ENCODE data around the gene APIP.

Gene APIP

DNA sequence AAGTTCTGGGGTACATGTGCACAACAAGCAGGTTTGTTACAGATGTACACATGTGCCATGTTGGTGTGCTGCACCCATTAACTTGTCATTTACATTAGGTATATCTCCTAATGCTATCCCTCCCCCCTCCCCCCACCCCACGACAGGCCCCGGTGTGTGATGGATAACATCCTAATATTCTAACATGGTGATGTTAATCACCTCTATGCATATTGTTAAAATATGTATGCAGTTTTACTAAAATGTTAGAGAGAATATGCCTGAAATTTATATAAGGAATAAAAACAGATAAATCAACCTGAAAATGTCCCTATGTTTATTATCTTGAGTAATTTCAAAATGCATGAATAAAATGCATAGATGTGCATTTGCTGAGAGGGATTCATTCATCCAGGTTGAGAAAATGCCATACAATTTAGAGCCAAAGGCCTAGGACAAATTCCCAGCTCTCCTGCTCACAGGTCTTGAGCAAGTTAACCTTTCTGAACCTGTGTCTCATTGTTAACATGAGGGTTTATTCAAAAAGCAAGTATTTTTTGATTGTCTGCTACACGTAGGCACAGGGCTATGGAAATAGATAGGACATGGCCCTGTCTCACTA is 38.7 kb downstream of the APIP start:
- DNase-seq: no peak

GRCh38 chr11:34874202-34874601 is 42.0 kb downstream of the APIP start:
- DNase-seq: no peak

GRCh38 chr11:34870548-34871196 is 45.5 kb downstream of the APIP start:
- DNase-seq: no peak

DNA sequence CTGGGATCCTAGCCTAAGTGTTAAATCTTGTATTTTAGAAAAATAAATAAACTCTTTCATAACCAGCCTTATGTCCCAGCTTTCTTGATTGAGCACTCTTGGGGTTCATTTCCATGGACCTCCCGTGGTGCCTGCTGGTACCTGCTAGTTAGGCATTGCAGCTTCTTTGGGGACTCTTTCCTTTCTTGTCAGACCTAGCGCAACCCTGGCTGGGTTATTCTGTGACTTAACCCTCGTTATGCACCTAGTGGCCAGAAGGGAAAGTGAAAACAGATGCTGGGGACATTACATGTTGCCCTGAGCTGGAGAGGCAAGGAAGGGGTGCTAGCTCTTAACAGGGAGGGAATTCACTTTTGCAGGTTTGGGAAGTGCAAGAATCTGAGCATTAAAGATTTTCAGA is 46.8 kb downstream of the APIP start:
- no peak for DNase-seq

DNA sequence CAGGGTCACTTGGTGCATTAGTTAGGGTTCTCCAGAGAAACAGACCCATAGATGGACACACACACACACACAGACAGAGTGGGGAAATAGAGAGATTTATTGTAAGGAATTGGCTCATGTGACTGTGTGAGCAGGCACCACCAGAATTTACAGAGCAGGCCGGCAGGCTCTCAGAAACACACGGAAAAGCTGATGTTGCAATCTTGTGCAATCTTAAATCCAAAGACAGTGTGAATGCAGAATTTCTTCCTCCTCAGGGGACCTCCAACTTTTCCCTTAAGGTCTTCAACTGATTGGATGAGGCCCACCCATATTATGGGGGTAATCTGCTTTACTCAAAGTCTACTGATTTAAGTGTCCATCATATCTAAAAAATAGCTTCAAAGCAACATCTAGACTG is 49.8 kb downstream of the APIP start:
- no peak for DNase-seq

GRCh38 chr11:34865261-34865660 is 50.9 kb downstream of the APIP start:
- DNase-seq: no peak

DNA sequence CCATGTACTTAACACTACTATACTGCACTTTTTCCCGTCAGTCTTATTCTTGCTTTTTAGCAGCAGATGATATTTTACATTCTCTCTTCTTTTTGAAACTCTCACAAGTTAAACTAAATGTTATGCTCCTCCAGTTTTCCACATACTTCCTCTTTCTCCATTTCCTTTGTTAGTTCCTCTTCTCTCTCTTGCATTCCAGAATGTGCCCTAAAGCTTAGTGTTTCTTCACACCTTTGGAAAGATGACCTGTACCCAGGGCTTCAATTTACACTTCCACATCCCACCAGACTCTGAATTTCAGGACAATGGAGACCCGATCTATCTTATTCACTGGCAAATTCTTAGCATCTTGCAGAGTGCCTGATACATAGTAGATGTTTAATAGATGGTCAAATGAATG is 51.8 kb downstream of the APIP start:
- DNase-seq: no peak

- no peak for DNase-seq
These were observed 53.1 kb downstream of the APIP start for GRCh38 chr11:34863048-34863447.

DNA sequence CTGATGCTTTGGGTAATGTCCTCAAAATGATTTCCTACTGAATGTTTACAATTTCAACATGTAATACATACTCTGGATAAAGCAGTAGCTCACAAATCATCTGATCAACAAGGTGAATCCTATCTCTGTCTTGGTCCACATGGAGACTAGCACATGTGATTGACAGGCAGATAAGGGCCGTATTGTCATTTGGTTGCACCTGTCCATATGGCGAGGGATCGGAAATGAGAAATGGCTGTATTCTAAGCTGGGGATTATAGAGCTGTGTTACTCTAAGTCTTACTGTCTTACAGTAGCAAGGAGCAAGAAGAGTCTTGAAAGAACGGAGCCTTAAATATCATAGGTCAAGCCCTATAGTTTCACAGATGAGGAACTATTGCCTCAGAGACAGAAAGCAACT is 55.7 kb downstream of the APIP start:
- DNase-seq: no peak

DNA sequence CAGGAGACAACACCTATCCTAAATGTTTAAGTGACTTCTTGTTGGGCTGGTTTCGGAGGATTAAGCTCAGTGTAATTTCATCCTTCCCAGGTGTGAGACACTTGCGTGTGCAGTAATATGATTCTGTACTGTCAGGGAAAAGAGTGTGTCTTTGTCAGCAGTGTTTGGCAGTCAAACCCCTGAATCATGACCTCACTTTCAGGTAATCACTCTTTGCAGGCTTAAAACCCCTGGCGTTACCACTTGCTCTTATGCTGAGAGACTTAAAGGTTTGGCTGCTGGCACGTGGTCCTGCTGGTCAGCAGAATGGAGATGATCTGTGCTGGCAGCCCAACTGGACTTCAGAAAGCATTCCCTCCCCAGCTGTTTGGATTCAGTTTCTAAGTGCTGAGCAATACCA is 56.1 kb downstream of the APIP start:
- DNase-seq: no peak

GRCh38 chr11:34859496-34859895 is 56.7 kb downstream of the APIP start:
- no peak for DNase-seq

GRCh38 chr11:34857463-34857862 is 58.7 kb downstream of the APIP start:
- no peak for DNase-seq

GRCh38 chr11:34856251-34856650 is 59.9 kb downstream of the APIP start:
- no peak for DNase-seq

GRCh38 chr11:34855754-34856095 is 60.5 kb downstream of the APIP start:
- no peak for DNase-seq

DNA sequence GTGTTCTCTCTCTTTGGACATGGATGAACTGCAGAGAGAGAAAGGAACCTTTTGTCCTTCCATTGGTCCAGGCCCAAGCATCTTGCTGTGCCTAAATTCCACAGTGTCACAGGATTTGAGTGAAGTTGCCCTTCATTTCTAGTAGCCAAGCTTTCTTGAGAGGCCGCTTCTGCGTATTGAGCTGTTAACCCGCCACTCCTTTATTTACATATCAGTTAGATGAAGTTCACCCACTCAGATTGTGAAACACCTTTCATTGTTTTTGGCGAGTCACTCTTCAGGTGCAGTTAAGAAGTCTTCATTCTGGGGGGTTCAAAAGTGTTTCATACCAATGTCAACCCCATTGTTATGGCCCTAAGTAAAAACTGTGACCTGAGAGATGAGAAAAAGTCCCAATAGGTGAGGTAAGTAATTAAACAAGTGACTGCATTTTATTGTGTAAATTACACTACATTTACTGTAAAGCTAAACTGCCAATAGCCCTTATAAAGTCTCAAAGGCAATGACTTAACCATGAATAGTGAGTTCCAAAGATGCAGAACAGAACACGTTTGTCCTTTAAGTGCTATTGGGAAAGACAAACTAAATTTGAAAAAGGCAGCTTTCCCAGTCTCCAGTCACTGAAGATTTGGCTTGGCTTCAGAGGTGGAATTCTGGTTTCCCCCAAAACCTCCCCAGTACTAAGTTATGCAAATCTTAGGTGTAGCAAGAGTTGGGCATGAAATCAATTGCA is 61.0 kb downstream of the APIP start:
- DNase-seq: no peak

DNA sequence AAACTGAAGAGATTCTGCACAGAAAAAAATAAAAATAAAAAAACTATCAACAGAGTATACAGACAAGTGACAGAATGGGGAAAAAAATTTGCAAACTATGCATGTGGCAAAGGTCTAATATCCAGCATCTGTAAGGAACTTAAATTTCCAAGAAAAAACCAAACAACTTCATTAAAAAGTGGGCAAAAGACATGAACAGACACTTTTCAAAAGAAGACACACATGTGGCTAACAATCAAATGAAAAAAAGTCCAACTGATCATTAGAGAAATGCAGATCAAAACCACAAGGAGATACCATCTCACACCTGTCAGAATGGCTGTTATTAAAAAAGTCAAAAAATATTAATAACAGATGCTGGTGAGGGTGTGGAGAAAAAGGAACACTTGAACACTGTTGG is 64.3 kb downstream of the APIP start:
- no peak for DNase-seq

- no peak for DNase-seq
These were observed 65.8 kb downstream of the APIP start for GRCh38 chr11:34850334-34850733.

DNA sequence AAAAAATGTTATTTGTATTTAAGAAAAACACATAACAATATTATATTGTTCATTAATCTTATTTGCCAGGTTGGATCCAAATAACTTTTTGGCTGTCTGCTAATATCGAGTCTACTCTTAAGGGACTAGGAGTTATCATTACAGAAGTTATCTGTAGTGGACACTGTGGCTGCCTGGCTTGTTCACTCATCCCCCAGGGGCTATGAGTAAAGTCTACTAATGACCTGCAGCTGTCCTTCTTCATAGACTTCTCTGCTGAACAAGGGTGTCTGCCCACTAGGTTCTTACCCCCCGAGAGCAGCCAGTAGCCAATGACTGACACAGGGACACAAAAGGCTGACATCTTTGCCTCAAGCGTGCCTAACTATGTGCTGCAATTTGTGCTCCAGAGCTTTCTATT is 69.7 kb downstream of the APIP start:
- DNase-seq: no peak

DNA sequence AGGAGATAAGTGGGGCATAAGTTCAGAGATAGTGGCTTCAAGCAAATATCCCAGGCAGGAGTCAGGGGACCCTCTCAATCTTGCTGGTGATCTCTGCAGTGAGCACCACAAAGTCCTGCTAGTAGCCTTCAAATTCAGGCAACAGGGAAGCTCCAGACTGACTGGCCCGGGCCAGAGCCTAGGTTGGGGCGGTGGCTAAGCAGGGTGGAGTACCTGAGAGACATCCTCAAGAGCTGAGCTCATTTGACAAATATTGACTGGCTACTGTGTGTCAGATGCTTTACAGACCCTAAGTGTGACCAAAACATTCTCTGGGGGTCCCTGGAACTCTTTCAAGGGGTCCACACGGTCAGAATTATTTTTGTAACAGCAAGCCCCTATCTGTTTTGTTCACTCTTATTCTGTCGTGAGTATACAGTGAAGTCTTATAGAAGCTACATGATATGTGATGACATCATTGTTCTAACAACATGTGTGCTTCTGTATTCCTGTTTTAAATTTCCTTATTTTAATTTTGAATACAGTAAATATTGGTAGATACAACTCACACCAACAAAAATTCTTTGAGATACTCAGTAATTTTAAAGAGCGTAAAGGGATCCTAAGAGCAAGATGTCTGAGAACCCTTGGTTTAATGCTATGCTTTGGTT is 71.6 kb downstream of the APIP start:
- no peak for DNase-seq

DNA sequence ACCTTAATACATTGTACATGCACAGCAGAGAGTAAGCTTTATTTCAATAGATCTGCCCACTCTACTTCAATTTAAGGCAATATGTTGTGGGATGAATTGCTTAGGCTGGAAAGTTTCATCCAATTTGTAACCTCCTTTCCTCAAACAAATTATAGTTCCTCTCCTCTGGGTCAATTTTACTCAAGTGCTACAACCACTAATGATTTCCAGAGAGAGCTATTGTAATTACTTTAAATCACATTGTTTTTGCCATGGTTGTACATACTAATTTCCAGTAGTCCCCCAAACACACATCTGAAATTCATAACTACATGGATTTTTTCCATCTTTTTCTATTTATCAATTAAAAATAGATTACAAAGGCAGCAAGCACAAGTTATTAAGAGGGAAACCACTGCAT is 72.9 kb downstream of the APIP start:
- no peak for DNase-seq

GRCh38 chr11:34840736-34841386 is 75.3 kb downstream of the APIP start:
- no peak for DNase-seq

DNA sequence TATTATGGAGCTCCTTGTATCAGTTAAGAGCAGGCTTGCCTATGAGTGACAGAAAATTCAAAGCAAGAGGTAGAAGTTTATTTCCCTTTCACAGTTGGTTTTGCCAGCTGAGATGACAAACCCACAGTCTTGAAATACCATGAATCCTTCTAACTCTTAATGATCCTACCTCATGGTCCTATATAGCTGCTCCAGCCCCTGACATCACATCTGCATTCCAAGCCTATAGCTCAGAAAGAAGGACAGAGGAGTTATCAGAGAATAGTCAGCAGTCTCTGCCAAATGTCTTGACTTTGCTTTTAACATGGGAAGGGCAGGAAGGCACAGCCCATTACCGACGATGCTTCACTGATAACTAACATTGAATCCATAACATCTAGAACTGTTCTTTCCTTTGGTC is 76.2 kb downstream of the APIP start:
- DNase-seq: no peak

All from T-helper 9 cell (primary cell).